ENCODE data around the gene LRRC75A.

LRRC75A gene

GRCh38 chr17:16495980-16496819, 4.2 kb upstream of the LRRC75A start:
- no peak for DNase-seq (ENCODE audit: low read depth)
- H3K4me3 ChIP-seq (ENCODE audit: low read depth, low read length): no peak overlapping the region
- in situ Hi-C loops (cut with HindIII; ENCODE audit: low sequenced_read_pairs): no loop called here
- no peak for TF ChIP-seq CTCF (IDR thresholded peaks at IDR 0.05; ENCODE audit: low read depth, low read length, missing control alignments)

GRCh38 chr17:16495561-16495960, 3.6 kb upstream of the LRRC75A start:
- TF ChIP-seq CTCF (IDR thresholded peaks at IDR 0.05; ENCODE audit: low read depth, low read length, missing control alignments): no peak
- in situ Hi-C loops (cut with HindIII; ENCODE audit: low sequenced_read_pairs): no loop called here
- no peak overlapping the region for H3K4me3 ChIP-seq (ENCODE audit: low read depth, low read length)
- DNase-seq (ENCODE audit: low read depth): no peak

- no peak for TF ChIP-seq CTCF (IDR thresholded peaks at IDR 0.05; ENCODE audit: low read depth, low read length, missing control alignments)
- in situ Hi-C loops (cut with HindIII; ENCODE audit: low sequenced_read_pairs): no loop called here
- no peak overlapping the region for H3K4me3 ChIP-seq (ENCODE audit: low read depth, low read length)
- DNase-seq (ENCODE audit: low read depth): no peak
Observed at GRCh38 chr17:16494059-16494458, 2.1 kb upstream of the LRRC75A start.

- in situ Hi-C loops (cut with HindIII; ENCODE audit: low sequenced_read_pairs): no loop called here
- H3K4me3 ChIP-seq (ENCODE audit: low read depth, low read length): no peak overlapping the region
- no peak for TF ChIP-seq CTCF (IDR thresholded peaks at IDR 0.05; ENCODE audit: low read depth, low read length, missing control alignments)
- no peak for DNase-seq (ENCODE audit: low read depth)
Observed at GRCh38 chr17:16493531-16494046, 1.6 kb upstream of the LRRC75A start.

- H3K4me3 ChIP-seq (ENCODE audit: low read depth, low read length): peak overlapping the region; percentile 40
- no peak for DNase-seq (ENCODE audit: low read depth)
- no peak for TF ChIP-seq CTCF (IDR thresholded peaks at IDR 0.05; ENCODE audit: low read depth, low read length, missing control alignments)
Observed at GRCh38 chr17:16492613-16493530, 879 bp upstream of the LRRC75A start.

GRCh38 chr17:16491131-16491702, 776 bp downstream of the LRRC75A start:
- in situ Hi-C loops (cut with HindIII; ENCODE audit: low sequenced_read_pairs): no loop called here
- no peak for TF ChIP-seq CTCF (IDR thresholded peaks at IDR 0.05; ENCODE audit: low read depth, low read length, missing control alignments)
- H3K4me3 ChIP-seq (ENCODE audit: low read depth, low read length): peak overlapping the region; percentile 29
- no peak for DNase-seq (ENCODE audit: low read depth)

More at GRCh38 chr17:16492613-16493530, 879 bp upstream of the LRRC75A start:
- in situ Hi-C loops (cut with HindIII; ENCODE audit: low sequenced_read_pairs): no loop called here
